Measurements from ENCODE around the gene AP5S1. TPM values are rescaled to one million over a fixed set of nuclear protein-coding genes. Genes with fewer than 3 reads are reported as not detected.

Gene AP5S1
- polyA plus RNA-seq, 1 of the 3 experiments (the other 2 are of a cell fraction): 10.3 TPM

DNA sequence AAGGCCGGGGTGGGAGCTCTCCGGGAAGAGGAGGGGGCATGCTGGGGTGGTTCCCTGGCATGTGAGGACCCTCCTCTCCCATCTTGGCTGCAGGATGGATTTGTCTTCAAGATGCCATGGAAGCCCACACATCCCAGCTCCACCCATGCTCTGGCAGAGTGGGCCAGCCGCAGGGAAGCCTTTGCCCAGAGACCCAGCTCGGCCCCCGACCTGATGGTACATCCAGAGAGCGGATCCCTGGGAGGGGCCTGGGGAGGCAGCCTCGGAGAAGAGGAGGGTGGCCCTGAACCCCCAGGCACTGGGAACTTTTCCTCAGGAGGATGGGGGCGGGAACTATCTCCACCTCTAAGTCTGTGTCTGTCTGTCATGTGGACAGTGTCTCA, 19.5 kb upstream of the AP5S1 start:
- H3K4me3 ChIP-seq (ENCODE audit: low read depth in 2 of 2, low read length in 1 of 2): no peak overlapping the region
- peaks cover 47% of the 10 kb centered on the region for H3K79me2 ChIP-seq (ENCODE audit: insufficient read depth)
- H3F3A ChIP-seq (replicated peaks; ENCODE audit: insufficient read depth): peaks cover 12% of the 10 kb centered on the region
- POLR2A ChIA-PET: interaction anchor here (1.1 kb wide), 1 partner anchor 10 kb away, joined by 3 read pairs; no protein-coding TSS in a partner anchor
- H3K9ac ChIP-seq: no peak overlapping the region
- H3K4me2 ChIP-seq: no peak overlapping the region
- no peaks in the 10 kb centered on the region for H3K9me2 ChIP-seq
- no peaks in the 10 kb centered on the region for H3K27me3 ChIP-seq (ENCODE audit: insufficient read depth)
- H4K20me1 ChIP-seq (ENCODE audit: insufficient read depth): no peaks in the 10 kb centered on the region
- no peaks in the 10 kb centered on the region for H3K9me3 ChIP-seq
- CTCF ChIA-PET: interaction anchor here (1.7 to 3.0 kb wide), 2 partner anchors 18 to 19 kb away, joined by 3 to 23 read pairs; partner anchors contain the start of genes AP5S1 and SPEF1
- H3K4me1 ChIP-seq (ENCODE audit: control insufficient read depth in 1 of 2, insufficient read depth in 2 of 2, low read depth in 1 of 2, low read length in 1 of 2): peaks cover 20 to 41% of the 10 kb centered on the region in 2 experiments
- 86% methylated on average over 4 of the region's 8 CpGs for WGBS (ENCODE audit: low lambda C conversion rate)
- no peak overlapping the region for H2AFZ ChIP-seq (ENCODE audit: low read depth)
- no peak for DNase-seq
- TF ChIP-seq POLR2AphosphoS5 (IDR thresholded peaks at IDR 0.05; ENCODE audit: low read depth, low read length): no peak
- H3K36me3 ChIP-seq (replicated peaks in 1 of 2; ENCODE audit: control insufficient read depth in 1 of 2, insufficient read depth in 2 of 2, low read length in 1 of 2): peaks cover 26 to 48% of the 10 kb centered on the region in 2 experiments
- peak overlapping the region in 1 of 2 experiments; percentile 65; a peak in 1 of 4 replicates for H3K27ac ChIP-seq (ENCODE audit: low read depth in 2 of 2, low read length in 1 of 2)

DNA sequence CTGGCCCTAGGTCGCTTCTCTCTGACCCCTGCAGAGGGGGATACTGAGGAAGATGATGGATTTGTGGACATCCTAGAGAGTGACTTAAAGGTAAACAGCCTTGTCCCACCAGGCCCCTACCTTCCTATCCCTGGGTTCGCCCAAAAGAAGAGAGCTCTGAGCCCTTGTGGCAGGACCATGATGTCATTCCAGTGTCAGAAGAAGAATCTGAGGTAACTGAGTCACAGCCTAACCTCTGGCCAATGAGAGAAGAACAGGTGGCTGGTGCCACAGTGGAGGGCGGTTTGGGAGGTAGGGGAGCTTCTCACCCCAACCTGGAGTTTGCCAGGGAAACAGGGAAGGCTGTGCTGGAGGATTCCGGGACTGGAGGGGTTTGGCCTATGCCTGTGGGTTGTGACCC, 19.0 kb upstream of the AP5S1 start:
- no peak overlapping the region for H2AFZ ChIP-seq (ENCODE audit: low read depth)
- 0 out of 4 replicates have a peak overlapping the region, but pooled peaks of 1 of the 2 experiments have one; percentile 5 for H3K27ac ChIP-seq (ENCODE audit: low read depth in 2 of 2, low read length in 1 of 2)
- no peaks in the 10 kb centered on the region for H3K9me2 ChIP-seq
- no peak for DNase-seq
- no peak for TF ChIP-seq MEF2A (IDR thresholded peaks at IDR 0.05; ENCODE audit: borderline replicate concordance, low read depth)
- no peak for TF ChIP-seq ELF1 (IDR thresholded peaks at IDR 0.05)
- no peak for TF ChIP-seq YY1 (IDR thresholded peaks at IDR 0.05; ENCODE audit: low read depth)
- no peak for TF ChIP-seq TCF12 (IDR thresholded peaks at IDR 0.05)
- TF ChIP-seq, protein P1, sequence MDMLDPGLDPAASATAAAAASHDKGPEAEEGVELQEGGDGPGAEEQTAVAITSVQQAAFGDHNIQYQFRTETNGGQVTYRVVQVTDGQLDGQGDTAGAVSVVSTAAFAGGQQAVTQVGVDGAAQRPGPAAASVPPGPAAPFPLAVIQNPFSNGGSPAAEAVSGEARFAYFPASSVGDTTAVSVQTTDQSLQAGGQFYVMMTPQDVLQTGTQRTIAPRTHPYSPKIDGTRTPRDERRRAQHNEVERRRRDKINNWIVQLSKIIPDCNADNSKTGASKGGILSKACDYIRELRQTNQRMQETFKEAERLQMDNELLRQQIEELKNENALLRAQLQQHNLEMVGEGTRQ (IDR thresholded peaks at IDR 0.05; ENCODE audit: borderline replicate concordance, low read depth, low read length): no peak
- no peak for TF ChIP-seq RAD21 (IDR thresholded peaks at IDR 0.05; ENCODE audit: low read length)
- no peak for TF ChIP-seq POLR2AphosphoS5 (IDR thresholded peaks at IDR 0.05; ENCODE audit: low read depth, low read length)
- no peak for TF ChIP-seq FOXJ3 (CRISPR knock-in tag; IDR thresholded peaks at IDR 0.05)
- TF ChIP-seq, protein P2, sequence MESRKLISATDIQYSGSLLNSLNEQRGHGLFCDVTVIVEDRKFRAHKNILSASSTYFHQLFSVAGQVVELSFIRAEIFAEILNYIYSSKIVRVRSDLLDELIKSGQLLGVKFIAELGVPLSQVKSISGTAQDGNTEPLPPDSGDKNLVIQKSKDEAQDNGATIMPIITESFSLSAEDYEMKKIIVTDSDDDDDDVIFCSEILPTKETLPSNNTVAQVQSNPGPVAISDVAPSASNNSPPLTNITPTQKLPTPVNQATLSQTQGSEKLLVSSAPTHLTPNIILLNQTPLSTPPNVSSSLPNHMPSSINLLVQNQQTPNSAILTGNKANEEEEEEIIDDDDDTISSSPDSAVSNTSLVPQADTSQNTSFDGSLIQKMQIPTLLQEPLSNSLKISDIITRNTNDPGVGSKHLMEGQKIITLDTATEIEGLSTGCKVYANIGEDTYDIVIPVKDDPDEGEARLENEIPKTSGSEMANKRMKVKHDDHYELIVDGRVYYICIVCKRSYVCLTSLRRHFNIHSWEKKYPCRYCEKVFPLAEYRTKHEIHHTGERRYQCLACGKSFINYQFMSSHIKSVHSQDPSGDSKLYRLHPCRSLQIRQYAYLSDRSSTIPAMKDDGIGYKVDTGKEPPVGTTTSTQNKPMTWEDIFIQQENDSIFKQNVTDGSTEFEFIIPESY (IDR thresholded peaks at IDR 0.05; ENCODE audit: borderline replicate concordance, low read depth): no peak
- TF ChIP-seq TEAD4 (IDR thresholded peaks at IDR 0.05; ENCODE audit: borderline replicate concordance, insufficient read depth): no peak
- no peak for TF ChIP-seq GATA2 (CRISPR knock-in tag; IDR thresholded peaks at IDR 0.05)
- TF ChIP-seq FOXM1 (IDR thresholded peaks at IDR 0.05; ENCODE audit: low read depth): no peak
- TF ChIP-seq, protein P3, sequence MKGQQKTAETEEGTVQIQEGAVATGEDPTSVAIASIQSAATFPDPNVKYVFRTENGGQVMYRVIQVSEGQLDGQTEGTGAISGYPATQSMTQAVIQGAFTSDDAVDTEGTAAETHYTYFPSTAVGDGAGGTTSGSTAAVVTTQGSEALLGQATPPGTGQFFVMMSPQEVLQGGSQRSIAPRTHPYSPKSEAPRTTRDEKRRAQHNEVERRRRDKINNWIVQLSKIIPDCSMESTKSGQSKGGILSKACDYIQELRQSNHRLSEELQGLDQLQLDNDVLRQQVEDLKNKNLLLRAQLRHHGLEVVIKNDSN (IDR thresholded peaks at IDR 0.05; ENCODE audit: borderline replicate concordance, low read depth): no peak
- no peak for TF ChIP-seq EP300 (IDR thresholded peaks at IDR 0.05; ENCODE audit: borderline replicate concordance in 1 of 2, low read depth in 1 of 2, low read length in 1 of 2)
- TF ChIP-seq MXI1 (IDR thresholded peaks at IDR 0.05; ENCODE audit: low read depth, low read length): no peak
- H3K4me1 ChIP-seq (ENCODE audit: control insufficient read depth in 1 of 2, insufficient read depth in 2 of 2, low read depth in 1 of 2, low read length in 1 of 2): peaks cover 25 to 41% of the 10 kb centered on the region in 2 experiments
- 87% methylated on average over 4 of the region's 4 CpGs for WGBS (ENCODE audit: low lambda C conversion rate)
- no peaks in the 10 kb centered on the region for H3K27me3 ChIP-seq (ENCODE audit: insufficient read depth)
- peaks cover 26 to 48% of the 10 kb centered on the region in 2 experiments for H3K36me3 ChIP-seq (replicated peaks in 1 of 2; ENCODE audit: control insufficient read depth in 1 of 2, insufficient read depth in 2 of 2, low read length in 1 of 2)
- ChIA-PET POLR2A (interaction anchor here (1.1 kb wide), 1 partner anchor 11 kb away, joined by 3 read pairs; no protein-coding TSS in a partner anchor), CTCF (interaction anchor here (1.7 to 3.0 kb wide), 2 partner anchors 18 to 20 kb away, joined by 3 to 23 read pairs; partner anchors contain the start of genes AP5S1 and SPEF1)
- no peak overlapping the region for H3K9ac ChIP-seq
- H3K4me3 ChIP-seq (ENCODE audit: low read depth in 2 of 2, low read length in 1 of 2): no peak overlapping the region
- no peak overlapping the region for H3K4me2 ChIP-seq
- H3K79me2 ChIP-seq (ENCODE audit: insufficient read depth): peaks cover 46% of the 10 kb centered on the region
- H3K9me3 ChIP-seq: no peaks in the 10 kb centered on the region
- peaks cover 17% of the 10 kb centered on the region for H3F3A ChIP-seq (replicated peaks; ENCODE audit: insufficient read depth)
- no peaks in the 10 kb centered on the region for H4K20me1 ChIP-seq (ENCODE audit: insufficient read depth)

Data from SK-N-SH (cell line).